ENCODE measurements around the gene CHRNB2.
A peak's percentile ranks its signal among the peaks of the same experiment; 100 is the strongest.

Gene CHRNB2

DNA sequence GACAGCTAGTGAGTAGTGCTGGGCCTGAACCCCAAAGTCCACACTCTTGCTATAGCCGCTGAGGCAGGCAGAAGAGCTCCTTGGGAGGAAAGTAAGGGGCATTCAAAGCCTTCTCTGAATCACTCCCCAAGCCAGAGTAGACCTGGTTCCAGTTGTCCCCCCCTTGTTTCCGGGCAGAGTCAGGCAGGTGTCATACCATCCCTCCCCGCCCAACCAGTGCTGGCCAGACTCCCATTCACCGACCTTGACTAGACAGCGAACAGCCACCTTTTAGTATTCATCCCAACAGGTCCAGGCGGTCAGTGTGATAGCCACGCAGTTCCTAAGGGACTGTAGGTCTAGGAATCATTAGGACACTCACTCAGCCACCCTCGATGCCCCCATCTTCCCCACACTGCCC is 11.8 kb downstream of the CHRNB2 start:
- no peak for DNase-seq (ENCODE audit: low read depth)

DNA sequence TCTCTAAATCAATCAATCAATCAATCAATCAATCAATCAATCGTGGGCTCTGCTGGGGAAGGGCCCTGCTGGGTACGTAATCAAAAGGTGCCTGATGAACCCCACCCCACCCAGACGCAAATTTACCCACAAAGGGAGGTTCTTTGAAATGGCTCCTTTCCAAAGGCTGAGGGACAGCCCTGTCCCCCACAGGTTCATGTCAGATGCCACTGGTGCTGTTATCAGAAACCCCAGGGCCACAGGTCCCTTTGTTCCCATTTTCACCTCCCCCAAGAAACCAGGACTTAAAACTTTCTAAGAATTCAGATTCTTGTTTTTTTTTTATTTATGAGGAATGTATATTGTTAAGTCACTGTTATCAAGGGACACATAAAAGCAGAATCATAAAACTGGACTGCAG is 14.2 kb downstream of the CHRNB2 start:
- DNase-seq (ENCODE audit: low read depth), result no peak

DNA sequence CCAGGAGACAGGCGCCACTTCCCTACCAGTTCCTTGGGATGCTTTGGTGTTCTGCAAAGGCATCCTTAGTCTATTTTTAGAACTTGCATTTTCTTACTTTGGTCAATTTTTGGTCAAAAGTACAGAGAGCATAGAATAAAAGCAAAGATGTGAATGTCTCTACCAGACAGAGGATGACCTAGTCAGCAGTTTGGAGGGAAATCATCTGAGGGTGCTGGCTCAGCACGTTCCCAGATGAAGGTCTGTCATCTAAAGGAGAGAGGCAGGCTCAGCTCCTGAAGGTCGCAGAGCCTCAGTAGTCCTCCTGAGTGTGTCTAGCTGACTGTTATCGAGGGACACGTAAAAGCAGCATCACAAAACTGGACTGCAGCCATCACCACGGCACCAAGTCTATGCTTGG is 15.3 kb downstream of the CHRNB2 start:
- DNase-seq (ENCODE audit: low read depth), result no peak

DNA sequence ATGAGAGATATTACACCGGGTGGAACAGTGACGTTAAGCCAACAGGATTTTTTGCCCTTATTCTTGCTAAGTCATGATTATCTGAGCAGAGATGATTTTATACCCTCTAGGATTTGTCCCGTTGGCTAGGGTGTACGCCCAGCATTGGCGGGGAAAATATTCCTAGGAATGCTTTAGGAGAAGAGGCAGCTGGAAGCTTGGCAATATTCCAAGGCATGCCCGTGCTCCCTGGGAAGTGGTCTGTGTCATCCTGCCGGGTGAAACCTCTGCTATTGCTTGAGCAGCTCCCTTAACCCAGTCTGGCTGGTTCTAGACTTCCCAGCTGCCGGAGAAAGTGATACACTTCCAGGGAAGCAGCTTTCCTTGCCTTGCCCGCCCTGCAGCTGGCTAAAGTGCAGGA is 16.2 kb downstream of the CHRNB2 start:
- DNase-seq (ENCODE audit: low read depth), result no peak

DNA sequence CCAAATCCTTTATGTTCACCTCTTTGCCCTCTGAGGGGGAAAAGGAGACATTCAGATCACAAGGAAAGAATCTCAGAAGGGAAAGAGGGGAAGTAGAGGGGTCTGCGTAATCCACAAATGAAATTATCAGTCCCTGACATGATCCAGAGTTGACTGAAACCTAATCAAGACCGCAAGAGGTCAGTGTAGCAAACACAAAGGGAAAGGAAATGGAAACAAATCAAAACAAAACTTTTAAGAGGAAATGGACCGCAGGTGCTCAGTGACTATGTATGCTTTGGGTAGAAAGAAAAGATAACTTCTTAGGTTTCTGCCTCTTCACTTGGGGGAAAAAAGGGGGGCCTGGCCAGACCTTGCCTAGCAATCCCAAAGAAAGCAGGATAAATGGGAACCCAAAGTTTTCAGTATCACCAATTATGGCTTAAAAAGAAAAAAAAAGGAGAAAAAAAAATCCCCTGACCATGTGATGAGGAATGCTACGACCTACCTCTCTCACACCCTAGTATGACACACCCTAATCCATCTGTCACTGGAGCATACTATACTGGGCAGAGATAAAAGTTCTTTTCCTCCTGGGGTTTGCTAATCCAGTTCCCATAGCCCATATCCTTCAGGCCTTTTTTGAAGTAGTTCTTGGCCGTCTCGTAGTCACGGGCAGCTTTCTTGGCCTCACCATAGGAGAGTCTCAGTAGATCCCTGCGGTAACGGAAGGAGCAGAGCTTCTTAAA is 16.9 kb downstream of the CHRNB2 start:
- DNase-seq (ENCODE audit: low read depth), result no peak

DNA sequence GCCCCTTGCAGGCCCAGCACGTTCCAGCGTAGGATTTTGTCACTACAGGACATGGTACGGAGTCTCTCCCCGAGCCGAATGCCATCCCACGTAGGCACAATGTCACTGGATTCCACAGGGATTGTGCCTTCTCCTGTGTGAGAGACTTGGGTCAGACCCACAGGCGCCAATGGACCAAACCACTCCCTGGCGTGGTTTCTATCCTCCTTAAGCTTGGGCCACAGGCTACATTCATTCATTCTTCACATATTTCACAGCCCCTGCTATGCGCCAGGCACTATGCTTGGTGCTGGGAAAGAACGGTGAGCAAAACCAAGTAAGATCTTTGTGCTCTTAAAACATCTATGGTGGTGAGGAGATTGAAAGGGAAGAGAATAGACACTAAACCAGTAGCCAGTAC is 18.7 kb downstream of the CHRNB2 start:
- no peak for DNase-seq (ENCODE audit: low read depth)

DNA sequence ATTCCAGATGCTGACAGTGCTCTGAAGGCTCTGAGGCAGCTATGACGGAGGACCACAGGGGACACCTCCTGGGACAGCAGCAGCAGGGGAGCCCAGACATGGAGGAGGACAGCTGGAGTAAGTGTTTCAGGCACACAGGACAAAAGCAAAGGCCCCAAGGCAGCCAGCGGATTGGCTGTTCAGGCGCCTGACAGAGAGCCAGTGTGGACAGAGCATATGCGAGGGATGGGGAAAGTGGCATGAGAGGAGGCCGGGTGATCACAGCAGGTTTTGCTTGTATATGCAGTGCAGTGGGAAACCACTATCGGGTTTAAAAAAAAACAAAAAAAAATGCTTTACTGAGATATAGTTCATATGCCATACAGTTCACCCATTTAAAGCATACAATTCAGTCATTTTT is 19.1 kb downstream of the CHRNB2 start:
- DNase-seq (ENCODE audit: low read depth), result no peak

DNA sequence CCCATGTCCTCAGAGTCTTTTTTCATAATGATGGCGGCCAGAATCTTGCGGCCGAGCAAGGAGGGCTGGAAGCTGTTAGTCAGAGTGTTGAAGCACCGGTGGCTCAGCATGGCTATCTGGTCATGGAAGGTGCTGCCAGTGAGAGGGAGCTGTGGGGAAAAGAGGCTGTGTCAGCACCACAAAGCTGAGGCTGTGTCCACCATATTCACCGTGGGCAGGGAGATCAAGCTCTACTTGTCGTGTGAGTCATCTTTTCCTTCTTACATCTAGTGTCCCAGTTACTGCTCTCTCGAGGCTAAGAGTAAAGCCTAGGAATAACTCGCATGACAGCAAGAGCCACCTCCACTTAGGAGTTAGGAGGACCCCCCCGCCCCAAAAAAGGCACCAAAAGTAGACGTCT is 22.2 kb downstream of the CHRNB2 start:
- no peak for DNase-seq (ENCODE audit: low read depth)

DNA sequence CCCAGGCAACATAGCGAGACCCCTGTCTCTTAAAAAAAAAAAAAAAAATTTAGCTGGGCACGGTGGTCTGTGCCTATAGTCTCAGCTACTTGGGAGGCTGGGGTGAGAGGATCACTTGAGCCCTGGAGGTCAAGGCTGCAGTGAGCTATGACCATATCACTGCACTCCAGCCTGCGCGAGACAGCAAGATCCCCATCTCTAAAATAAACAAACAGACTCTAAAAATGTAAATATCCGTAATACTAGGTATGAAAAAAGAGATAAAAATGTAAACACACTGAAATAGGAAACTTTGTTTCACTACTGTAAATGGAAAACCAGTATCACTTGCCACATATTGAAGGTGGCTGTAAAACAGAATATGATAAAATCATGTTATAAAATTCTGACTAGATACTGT is 23.2 kb downstream of the CHRNB2 start:
- no peak for DNase-seq (ENCODE audit: low read depth)

DNA sequence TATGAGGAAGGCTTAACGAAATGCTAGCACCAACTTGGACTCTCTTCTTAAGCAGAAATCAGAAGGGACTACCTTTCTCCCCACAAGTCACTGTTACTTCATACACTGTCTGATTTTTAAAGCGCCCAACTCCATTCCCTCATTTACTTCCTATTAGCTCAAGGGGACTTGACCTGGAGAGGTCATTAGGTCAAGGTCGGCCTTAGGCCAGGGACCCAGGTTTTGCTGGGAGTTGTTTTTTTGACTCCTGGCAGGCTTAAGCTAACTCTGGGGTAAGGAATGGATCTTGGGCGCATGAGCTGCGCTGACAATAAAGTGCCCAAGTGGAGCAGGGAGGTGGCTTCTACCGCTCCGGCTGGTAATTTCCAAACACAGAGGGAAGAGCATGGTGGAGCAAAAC is 23.6 kb downstream of the CHRNB2 start:
- DNase-seq (ENCODE audit: low read depth), result no peak

DNA sequence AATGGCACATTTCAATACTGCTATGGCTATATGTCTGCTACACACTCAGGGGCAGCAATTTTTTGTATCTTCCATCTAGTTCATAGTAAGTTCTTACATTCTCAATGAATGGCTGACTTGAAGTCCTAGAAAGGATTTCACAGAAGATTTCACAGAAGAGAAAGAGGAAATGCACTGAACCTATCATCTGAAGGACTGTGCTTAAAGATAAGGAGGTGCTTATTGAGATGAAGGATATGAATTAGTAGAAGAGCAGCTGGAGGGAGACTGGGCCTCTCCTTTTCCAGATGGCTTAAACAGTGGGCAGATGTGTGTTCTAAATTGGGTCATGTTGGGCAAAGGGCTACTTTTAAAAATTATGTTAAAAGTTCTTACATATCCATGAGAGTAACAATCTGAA is 25.8 kb downstream of the CHRNB2 start:
- DNase-seq (ENCODE audit: low read depth), result no peak

DNA sequence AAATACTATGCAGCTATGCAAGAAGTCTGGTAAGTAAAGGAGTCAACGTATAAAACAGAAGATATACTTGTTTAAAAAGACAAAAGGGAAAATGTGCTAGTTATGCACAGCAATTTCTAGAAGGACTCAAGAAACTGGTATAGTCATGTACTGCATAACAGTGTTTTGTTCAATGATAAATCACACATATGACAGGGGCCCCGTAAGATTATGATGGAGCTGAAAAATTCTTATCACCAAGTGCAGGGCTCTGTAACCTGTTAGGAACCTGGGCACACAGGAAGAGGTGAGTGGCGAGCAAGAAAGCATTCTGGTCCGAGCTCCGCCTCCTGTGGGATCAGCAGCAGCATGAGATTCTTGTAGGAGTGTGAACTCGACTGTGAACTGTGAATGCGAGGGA is 27.2 kb downstream of the CHRNB2 start:
- no peak for DNase-seq (ENCODE audit: low read depth)

DNA sequence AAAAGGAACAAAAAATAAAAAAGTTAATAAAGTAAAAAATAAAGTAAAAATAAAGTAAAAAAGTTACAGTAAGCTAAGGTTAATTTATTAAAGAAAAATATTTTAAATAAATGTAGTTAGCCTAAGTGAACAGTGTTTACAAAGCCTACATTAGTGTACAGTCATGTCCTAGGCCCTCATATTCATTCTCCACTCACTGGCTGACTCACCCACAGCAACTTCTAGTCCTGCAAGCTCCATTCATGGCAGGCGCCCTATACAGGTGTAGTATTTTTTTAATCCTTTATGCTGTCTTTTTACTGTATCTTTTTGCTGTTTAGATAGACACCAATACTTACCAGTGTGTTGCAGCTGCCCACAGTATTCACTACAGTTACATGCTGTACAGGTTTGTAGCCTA is 28.0 kb downstream of the CHRNB2 start:
- DNase-seq (ENCODE audit: low read depth), result no peak

DNA sequence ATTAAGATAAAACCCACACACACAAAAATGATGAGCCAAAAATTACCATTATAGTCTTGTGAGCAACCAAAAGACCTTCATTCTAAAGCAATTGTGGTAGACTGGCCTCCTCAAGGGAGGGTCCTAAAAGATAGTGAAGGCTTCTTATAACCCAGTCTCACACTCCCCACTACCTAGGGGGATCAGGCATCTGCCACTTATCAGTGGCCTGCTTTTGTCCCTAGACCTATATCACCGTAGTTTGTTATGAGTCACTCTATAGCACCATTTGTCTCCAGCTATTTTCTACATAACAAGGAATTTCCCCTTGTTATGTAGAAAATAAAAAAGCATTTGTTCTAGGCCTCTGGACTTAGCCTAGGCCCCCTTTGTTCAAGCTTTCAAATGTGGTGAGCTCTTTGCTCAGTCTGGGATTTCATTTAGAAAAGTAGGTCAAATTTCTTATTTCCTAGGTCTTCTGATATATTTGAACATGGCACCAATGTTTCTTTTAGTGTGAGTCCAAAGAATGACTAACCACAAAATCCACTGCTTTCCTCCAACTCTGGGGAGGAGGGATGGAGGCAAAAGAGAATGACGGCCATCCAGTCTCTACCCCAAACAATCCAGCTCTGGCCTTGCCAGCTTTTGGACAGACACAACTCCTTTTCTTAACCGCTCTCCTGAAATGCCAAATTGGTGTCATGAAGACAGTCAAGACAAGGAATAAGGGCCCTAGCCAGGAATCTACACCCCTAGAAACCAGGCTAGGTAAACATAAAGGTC is 31.5 kb downstream of the CHRNB2 start:
- no peak for DNase-seq (ENCODE audit: low read depth)

DNA sequence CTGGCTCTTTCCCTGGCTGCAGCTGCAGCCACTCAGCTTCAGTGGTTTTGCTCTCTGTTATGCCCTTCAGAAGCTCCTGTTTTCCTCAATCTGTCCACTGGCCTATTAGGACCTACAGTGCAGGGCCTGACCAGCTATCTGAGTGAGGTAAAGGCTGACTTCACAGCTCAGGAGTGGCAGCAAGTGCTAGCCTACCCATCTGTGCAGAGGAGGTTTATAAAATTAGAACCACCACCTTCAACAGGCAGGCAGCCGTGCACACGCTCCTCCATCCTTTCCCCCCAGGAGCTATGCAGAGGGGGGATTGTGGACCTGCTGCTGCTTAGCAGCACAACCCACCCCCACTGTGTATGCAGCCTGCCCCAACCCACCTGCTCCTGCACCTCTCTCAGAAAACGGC is 32.1 kb downstream of the CHRNB2 start:
- no peak for DNase-seq (ENCODE audit: low read depth)

DNA sequence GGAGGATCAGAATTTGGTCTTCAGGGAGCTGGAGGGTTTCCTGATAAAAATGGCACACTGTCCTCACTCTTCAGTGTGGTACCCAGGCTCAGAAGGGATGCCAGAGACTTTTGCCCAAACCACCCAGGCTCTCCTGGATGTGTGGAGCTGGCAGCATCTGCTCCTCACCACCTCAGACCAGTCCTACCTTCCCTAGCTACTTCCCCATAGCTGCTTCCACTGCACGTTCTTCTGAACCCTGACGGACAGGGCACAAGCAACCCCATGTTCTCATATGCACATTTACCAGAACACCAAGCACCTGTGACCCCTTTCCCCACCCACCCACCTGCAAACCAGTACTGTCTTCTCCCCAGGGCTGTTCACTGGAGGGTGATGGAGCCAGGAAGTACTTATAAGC is 35.7 kb downstream of the CHRNB2 start:
- no peak for DNase-seq (ENCODE audit: low read depth)

DNA sequence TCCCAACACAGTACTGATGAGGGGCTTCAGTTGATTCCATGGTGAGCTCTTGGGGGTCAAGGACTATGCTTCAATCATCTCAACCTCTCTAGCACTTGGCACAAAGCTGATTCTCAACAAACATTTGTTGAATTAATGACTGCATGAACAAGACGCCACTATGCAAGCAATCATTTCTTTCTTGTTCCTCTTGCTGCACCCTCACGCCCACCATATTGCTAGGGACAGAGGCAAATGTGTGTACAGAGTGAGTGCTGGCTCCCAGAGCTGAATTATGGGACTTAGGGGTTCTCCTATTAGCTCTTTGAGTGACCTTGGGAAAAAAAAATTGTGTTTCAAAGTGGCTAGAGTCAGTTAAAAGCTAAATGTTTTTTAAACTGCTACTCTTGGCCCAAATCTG is 38.0 kb downstream of the CHRNB2 start:
- DNase-seq (ENCODE audit: low read depth), result no peak

DNA sequence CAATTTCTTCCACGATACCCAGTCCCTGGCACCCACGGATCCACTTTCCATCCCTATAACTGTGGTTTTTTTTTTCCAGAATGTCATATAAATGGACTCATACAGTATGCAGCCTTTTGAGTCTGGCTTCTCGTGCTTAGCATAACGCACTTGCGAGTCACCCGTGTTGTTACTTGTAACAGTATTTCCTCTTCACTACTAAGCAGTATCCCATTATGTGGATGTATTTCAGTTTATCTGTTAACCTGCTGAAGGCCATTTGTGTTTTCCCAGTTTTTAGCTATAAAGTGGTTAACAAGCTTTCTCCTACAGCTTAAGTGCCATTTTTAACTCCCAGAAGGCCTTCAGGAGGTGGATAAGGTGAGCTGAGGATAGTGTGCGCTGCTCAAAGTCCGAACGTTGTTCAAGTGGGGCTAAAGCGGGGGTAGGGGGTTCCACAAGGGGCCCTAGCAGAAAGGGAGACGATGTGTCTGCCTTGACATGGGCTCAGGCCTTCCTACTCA is 39.6 kb downstream of the CHRNB2 start:
- no peak for DNase-seq (ENCODE audit: low read depth)

DNA sequence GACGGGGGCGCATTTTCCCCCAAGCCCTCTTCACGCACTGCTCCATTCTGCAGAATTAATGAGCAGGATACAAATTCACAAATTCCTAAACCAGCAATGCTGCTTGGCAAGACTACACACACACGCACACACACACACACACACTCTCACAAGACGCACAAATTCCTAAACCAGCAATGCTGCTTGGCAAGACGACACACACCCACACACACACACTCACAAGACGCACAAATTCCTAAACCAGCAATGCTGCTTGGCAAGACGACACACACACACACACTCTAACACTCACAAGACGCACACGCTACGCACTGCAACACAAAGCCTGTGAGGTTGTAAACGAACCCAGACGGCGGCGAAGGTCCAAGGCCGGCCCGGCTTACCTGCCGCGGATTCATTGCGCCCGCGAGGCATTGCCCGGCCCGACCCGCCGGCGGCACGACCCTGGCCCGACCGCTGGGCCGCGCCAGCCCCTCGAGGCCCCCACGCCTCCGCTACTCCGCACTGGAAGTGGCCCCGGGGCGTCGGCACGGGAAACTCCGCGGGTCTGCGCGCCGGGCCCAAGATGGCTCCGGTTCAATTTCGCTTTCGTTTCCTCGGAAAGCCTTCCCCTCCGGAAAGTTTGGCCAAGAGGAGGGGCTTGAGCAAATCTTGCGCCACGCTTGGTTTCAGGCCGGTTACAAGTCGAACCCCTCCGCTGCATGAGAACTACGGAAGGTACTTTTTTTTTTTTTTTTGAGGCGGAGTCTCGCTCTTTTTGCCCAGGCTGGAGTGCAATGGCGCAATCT is 40.2 kb downstream of the CHRNB2 start, which contains the start of gene ADAR:
Gene ADAR (minus strand): TSS at position 578 of the 788 bp plus-strand sequence. CDS start 180 bp downstream, at position 398.
- peak; percentile 86 for DNase-seq (ENCODE audit: low read depth)

DNA sequence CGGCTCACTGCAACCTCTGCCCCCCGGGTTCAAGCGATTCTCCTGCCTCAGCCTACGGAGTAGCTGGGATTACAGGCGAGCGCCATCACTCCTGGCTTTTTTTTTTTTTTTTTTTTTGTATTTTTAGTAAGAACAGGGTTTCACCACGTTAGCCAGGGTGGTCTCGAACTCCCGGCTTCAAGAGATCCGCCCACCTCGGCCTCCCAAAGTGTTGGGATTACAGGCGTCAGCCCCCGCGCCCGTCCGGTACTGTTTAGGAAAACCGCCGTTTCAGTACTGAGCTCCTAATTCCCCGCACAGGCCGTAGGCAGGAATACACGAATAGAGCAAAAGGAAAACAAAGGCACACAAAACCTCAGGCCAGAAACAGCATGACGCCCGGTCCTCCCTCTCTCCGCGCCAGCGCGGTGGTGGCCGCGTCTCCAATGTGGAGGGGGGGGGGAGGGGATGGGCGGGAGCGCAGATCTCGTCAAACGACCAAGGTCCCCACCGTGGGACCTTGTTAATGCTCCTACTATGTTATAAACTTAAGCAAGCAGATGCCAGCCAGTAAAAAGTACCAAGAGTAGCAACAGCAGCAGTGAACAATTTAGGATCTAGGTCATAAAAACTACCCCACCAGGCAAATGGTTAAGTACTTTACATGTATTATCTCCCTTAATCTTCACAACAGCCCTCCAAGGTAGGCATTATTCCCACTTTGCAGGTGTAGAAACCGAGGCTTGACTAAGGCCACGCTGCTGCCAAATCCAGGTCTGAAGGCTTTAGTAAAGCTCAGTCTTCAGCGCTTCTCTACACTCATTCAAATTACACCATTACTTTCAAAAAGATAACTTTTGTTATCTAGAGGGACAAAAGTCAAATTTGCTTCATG is 41.1 kb downstream of the CHRNB2 start:
- no peak for DNase-seq (ENCODE audit: low read depth)

Measured in activated gamma-delta T cell treated with anti-CD3 and anti-CD28 coated beads, Interleukin-2, amount 50 U/mL, for 16 hours (primary cell).